HCT116 (cell line): ENCODE data around the gene PDE2A. TPM values are rescaled to one million over a fixed set of nuclear protein-coding genes. Genes with fewer than 3 reads are reported as not detected.

Experiments used
- ATAC-seq: fragments of 200-7000 bp; cut with Tn5 transposase; 2 replicates; pipeline ENCODE4 v1.9.1; 2020; ENCODE audit warnings: mild to moderate bottlenecking, moderate library complexity
- BruUV-seq: library from RNA; stranded (reverse); fragments of 400-500 nt; replicated peaks from 2 replicates; lab custom pipeline; 2021; lab: Mats Ljungman, UMichigan
- CTCF ChIA-PET: fragments of 300-600 bp; sonication (Branson Sonifier 250); formaldehyde crosslinking; loops from one replicate; lab custom pipeline; 2021; ENCODE audit warnings: antibody characterized with exemption; lab: Charles Lee
- POLR2A ChIA-PET: fragments of 300-600, 350-600 bp; sonication (Branson Sonifier 250); formaldehyde crosslinking; loops from one replicate; lab custom pipeline; 2021; ENCODE audit warnings: antibody characterized with exemption; lab: Charles Lee
- RAD21 ChIA-PET, 2 experiments: fragments of 300-600 bp; sonication (Branson Sonifier 250); formaldehyde crosslinking; loops; one replicate each; lab custom pipeline; 2023; ENCODE audit warnings: low total read pairs in 2 of 2; ENCODE audit not compliant: uncharacterized antibody in 2 of 2, unreplicated experiment in 2 of 2, low non-redundant PET in 1 of 2; lab: Charles Lee
- DNase-seq: peaks from one replicate; pipeline ENCODE4 v3.0.0-alpha.2; 2010; ENCODE audit warnings: low read depth, low spot score
- H2AFZ ChIP-seq: fragments of 200-600 bp; shearing (Covaris generic), sonication (generic); 2 replicates; pipeline ENCODE4 v1.6.1; 2017; ENCODE audit warnings: low read depth, mixed run types, mixed read lengths, antibody characterized with exemption, low read length; ENCODE audit not compliant: poor library complexity, severe bottlenecking
- H3K27ac ChIP-seq: 2 replicates; pipeline ENCODE4 v1.5.1; 2012; ENCODE audit warnings: low read depth, low read length
- H3K27me3 ChIP-seq: fragments of 200-600 bp; sonication (generic); 2 replicates; pipeline ENCODE4 v1.6.1; 2016; ENCODE audit warnings: mixed run types, low read length, mixed read lengths; ENCODE audit not compliant: insufficient read depth
- H3K36me3 ChIP-seq, 2 experiments: fragments of 200-500 bp in 1 of 2; fragments of 200-600 bp in 1 of 2; sonication (Bioruptor generic) in 1 of 2; sonication (generic) in 1 of 2; 2 replicates each; pipeline versions ENCODE4 v1.5.1 to v1.6.1; 2014 to 2016; ENCODE audit warnings: low read length in 2 of 2, inconsistent platforms in 1 of 2, mixed read lengths in 1 of 2, mixed run types in 1 of 2; ENCODE audit not compliant: insufficient read depth in 2 of 2, control insufficient read depth in 1 of 2
- H3K4me1 ChIP-seq, 2 experiments: fragments of 200-600 bp in 1 of 2; sonication (generic) in 1 of 2; 2 replicates each; pipeline versions ENCODE4 v1.5.1 to v1.6.1; 2012 to 2017; ENCODE audit warnings: low read length in 2 of 2, inconsistent platforms in 1 of 2, mild to moderate bottlenecking in 1 of 2, mixed read lengths in 1 of 2, mixed run types in 1 of 2, moderate library complexity in 1 of 2; ENCODE audit not compliant: insufficient read depth in 2 of 2, control insufficient read depth in 1 of 2
- H3K4me2 ChIP-seq: fragments of 200-600 bp; sonication (generic); 2 replicates; pipeline ENCODE4 v1.6.1; 2017; ENCODE audit warnings: mixed run types, low read length, mixed read lengths
- H3K4me3 ChIP-seq, 2 experiments: fragments of 200-600 bp in 1 of 2; sonication (generic) in 1 of 2; replicated peaks in 1 of 2; 2 replicates each; pipeline ENCODE4 v1.5.1; 2011 to 2016; ENCODE audit warnings: low read length in 2 of 2, control low read depth in 1 of 2, low read depth in 1 of 2, mild to moderate bottlenecking in 1 of 2, mixed read lengths in 1 of 2, mixed run types in 1 of 2
- H3K79me2 ChIP-seq: fragments of 200-600 bp; sonication (generic); 2 replicates; pipeline ENCODE4 v1.6.1; 2017; ENCODE audit warnings: mild to moderate bottlenecking, mixed run types, low read length, moderate library complexity, mixed read lengths; ENCODE audit not compliant: insufficient read depth
- H3K9ac ChIP-seq: fragments of 200-600 bp; sonication (generic); 2 replicates; pipeline ENCODE4 v1.6.1; 2016; ENCODE audit warnings: low read length, mixed read lengths
- H3K9me2 ChIP-seq: fragments of 200-600 bp; sonication (generic), shearing (Covaris generic); 2 replicates; pipeline ENCODE4 v1.6.1; 2017; ENCODE audit warnings: mixed run types, mild to moderate bottlenecking, moderate library complexity; ENCODE audit not compliant: insufficient read depth
- H3K9me3 ChIP-seq, 2 experiments: fragments of 200-500 bp in 1 of 2; fragments of 200-600 bp in 1 of 2; sonication (Bioruptor generic) in 1 of 2; sonication (generic) in 1 of 2; 2 replicates each; pipeline ENCODE4 v1.6.1; 2014 to 2017; ENCODE audit warnings: low read length in 2 of 2, mixed read lengths in 2 of 2, inconsistent platforms in 1 of 2, low read depth in 1 of 2, mild to moderate bottlenecking in 1 of 2, mixed run types in 1 of 2, moderate library complexity in 1 of 2; ENCODE audit not compliant: control insufficient read depth in 1 of 2, insufficient read depth in 1 of 2
- H4K20me1 ChIP-seq: fragments of 200-600 bp; sonication (generic), shearing (Covaris generic); 2 replicates; pipeline ENCODE4 v1.6.1; 2017; ENCODE audit warnings: mixed run types, mild to moderate bottlenecking, moderate library complexity; ENCODE audit not compliant: insufficient read depth
- ATF3 ChIP-seq: IDR thresholded peaks from 2 replicates; pipeline ENCODE4 v1.6.1; 2012
- CEBPB ChIP-seq: IDR thresholded peaks from 2 replicates; pipeline ENCODE4 v1.6.1; 2012; ENCODE audit warnings: low read depth
- ELF1 ChIP-seq: IDR thresholded peaks from 2 replicates; pipeline ENCODE4 v1.6.1; 2012; ENCODE audit warnings: low read depth, borderline replicate concordance
- EZH2 ChIP-seq: fragments of 200-600 bp; sonication (generic); IDR thresholded peaks from 2 replicates; pipeline ENCODE4 v1.6.1; 2017; ENCODE audit warnings: antibody characterized with exemption, mixed run types
- FOSL1 ChIP-seq: IDR thresholded peaks from 2 replicates; pipeline ENCODE4 v1.6.1; 2012; ENCODE audit warnings: low read depth
- POLR2A ChIP-seq: IDR thresholded peaks from 2 replicates; pipeline ENCODE4 v1.7.0; 2011; ENCODE audit warnings: borderline replicate concordance; ENCODE audit not compliant: insufficient read depth, insufficient read length; ENCODE audit errors: extremely low read depth
- RAD21 ChIP-seq: IDR thresholded peaks from 2 replicates; pipeline ENCODE4 v1.6.1; 2012; ENCODE audit warnings: low read depth, mild to moderate bottlenecking
- REST ChIP-seq: IDR thresholded peaks from 2 replicates; pipeline ENCODE4 v1.6.1; 2012; ENCODE audit warnings: low read depth
- SIN3A ChIP-seq: IDR thresholded peaks from 2 replicates; pipeline ENCODE4 v1.6.1; 2012; ENCODE audit warnings: low read depth
- SP1 ChIP-seq: IDR thresholded peaks from 2 replicates; pipeline ENCODE4 v1.6.1; 2012; ENCODE audit warnings: low read depth
- SRF ChIP-seq: IDR thresholded peaks from 2 replicates; pipeline ENCODE4 v1.6.1; 2012; ENCODE audit warnings: low read depth
- TCF7L2 ChIP-seq: IDR thresholded peaks from 2 replicates; pipeline ENCODE4 v1.7.0; 2011; ENCODE audit warnings: borderline replicate concordance, inconsistent platforms; ENCODE audit not compliant: insufficient read depth, insufficient read length; ENCODE audit errors: extremely low read depth
- YY1 ChIP-seq: IDR thresholded peaks from 2 replicates; pipeline ENCODE4 v1.6.1; 2011; ENCODE audit warnings: low read length, low read depth, moderate library complexity, mild to moderate bottlenecking; ENCODE audit not compliant: insufficient replicate concordance; ENCODE audit errors: extremely low read depth
- ZBTB33 ChIP-seq: IDR thresholded peaks from 2 replicates; pipeline ENCODE4 v1.6.1; 2011; ENCODE audit warnings: mild to moderate bottlenecking, low read length, moderate library complexity; ENCODE audit not compliant: insufficient replicate concordance; ENCODE audit errors: extremely low read depth
- ZFX ChIP-seq: fragments of 450-650 bp; IDR thresholded peaks from 2 replicates; pipeline ENCODE4 v1.6.1; 2017
- ZNF274 ChIP-seq: fragments of 200-500 bp; sonication (Bioruptor generic); IDR thresholded peaks from 2 replicates; pipeline ENCODE4 v1.6.1; 2014; ENCODE audit warnings: mild to moderate bottlenecking, low read depth, low read length, inconsistent platforms
- intact Hi-C: fragments of 100-400 bp; cut with micrococcal nuclease; formaldehyde crosslinking; loops from 2 replicates; pipeline ENCODE4 v1.10.0; 2022
- total RNA-seq: library from RNA; stranded (reverse); gene quantifications from one replicate; pipeline ENCODE4 v1.2.1, GENCODE V29; 2021; ENCODE audit not compliant: unreplicated experiment
- TF ChIP-seq, protein P1 (sequence below): IDR thresholded peaks from 2 replicates; pipeline ENCODE4 v1.6.1; 2012

Gene PDE2A
- total RNA-seq, 1 experiment from 2014 or later: 7.6 TPM

GRCh38 chr11:72712168-72712751 is 38.0 kb upstream of the PDE2A start:
- no peak for DNase-seq
- H4K20me1 ChIP-seq: no peaks in the 10 kb centered on the region
- H3K4me1 ChIP-seq: no peaks in the 10 kb centered on the region
- H3K9me3 ChIP-seq: no peaks in the 10 kb centered on the region
- intact Hi-C loops: no loop called here
- no peak overlapping the region for H3K4me2 ChIP-seq
- ChIA-PET RAD21 (no interaction called here), POLR2A (no interaction called here), CTCF (interaction anchor here (0.6 kb wide), 1 partner anchor 466 kb away, joined by 5 read pairs; no protein-coding TSS in a partner anchor)
- peaks cover 0 to 10% of the 10 kb centered on the region in 2 experiments; a peak in 2 of 4 replicates for H3K36me3 ChIP-seq
- no peak overlapping the region for H3K4me3 ChIP-seq
- no peak for ATAC-seq
- H2AFZ ChIP-seq: no peak overlapping the region
- no peaks in the 10 kb centered on the region for H3K9me2 ChIP-seq
- H3K27me3 ChIP-seq: no peaks in the 10 kb centered on the region
- TF ChIP-seq SIN3A (no peak), ZFX (no peak), RAD21 (no peak), SP1 (no peak), ATF3 (no peak), ZNF274 (no peak), SRF (no peak), ZBTB33 (no peak), REST (no peak), EZH2 (no peak), CEBPB (no peak), YY1 (no peak), POLR2A (no peak), FOSL1 (no peak), TCF7L2 (no peak), ELF1 (no peak)
- TF ChIP-seq, protein P1, sequence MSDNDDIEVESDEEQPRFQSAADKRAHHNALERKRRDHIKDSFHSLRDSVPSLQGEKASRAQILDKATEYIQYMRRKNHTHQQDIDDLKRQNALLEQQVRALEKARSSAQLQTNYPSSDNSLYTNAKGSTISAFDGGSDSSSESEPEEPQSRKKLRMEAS: no peak
- no TSS peak for BruUV-seq
- no peaks in the 10 kb centered on the region for H3K79me2 ChIP-seq
- H3K9ac ChIP-seq: no peak overlapping the region
- no peak overlapping the region for H3K27ac ChIP-seq
